Mammary epithelial cell (primary cell): Measurements from ENCODE around the gene HAX1.

ENCODE experiments used
- CTCF ChIP-seq, 2 donors: IDR thresholded peaks in 1 of 2; conservative IDR thresholded peaks in 1 of 2; 2 replicates each; pipeline ENCODE4 v1.5.1; 2011 to 2012; ENCODE audit warnings: inconsistent platforms in 2 of 2, low read length in 2 of 2, mild to moderate bottlenecking in 2 of 2, control low read depth in 1 of 2, low read depth in 1 of 2; ENCODE audit not compliant: insufficient read depth in 1 of 2; ENCODE audit errors: extremely low read depth in 1 of 2
- EZH2 ChIP-seq: IDR thresholded peaks from 2 replicates; pipeline ENCODE4 v1.6.1; 2012; ENCODE audit warnings: low read length, inconsistent platforms, borderline replicate concordance

GRCh38 chr1:154272999-154273563 lies 652 bp downstream of the HAX1 start:
- no peak for TF ChIP-seq EZH2
- no peak for TF ChIP-seq CTCF (conservative IDR thresholded peaks at IDR 0.05 in 1 of 2, IDR thresholded peaks at IDR 0.05 in 1 of 2; ENCODE audit: extremely low read depth in 1 of 2, insufficient read depth in 1 of 2, low read depth in 1 of 2, low read length in 2 of 2)
